ENCODE data around the gene IQCM. TPM values are rescaled to one million over a fixed set of nuclear protein-coding genes. Genes with fewer than 3 reads are reported as not detected.

IQCM gene
- total RNA-seq, 4 donors from 2014 or later, result not detected

GRCh38 chr4:149749784-149750183, 65.9 kb downstream of the IQCM start:
- Histone ChIP-seq H3K4me1 (no peaks in the 10 kb centered on the region), H3K27ac (no peak overlapping the region), H3K4me3 (replicated peaks in 1 of 3) (no peak overlapping the region), H3K9me3 (no peaks in the 10 kb centered on the region), H3K36me3 (no peaks in the 10 kb centered on the region), H3K27me3 (no peaks in the 10 kb centered on the region)
- DNase-seq, result no peak
- WGBS, 2 donors, result 88 to 94% methylated on average over 1 of the region's 1 CpG
- TF ChIP-seq CTCF (IDR thresholded peaks at IDR 0.05), result no peak
- TF ChIP-seq POLR2A (IDR thresholded peaks at IDR 0.05), result no peak
- intact Hi-C loops (cut with DNase I), result no loop called here

- H3K4me1 ChIP-seq, result no peaks in the 10 kb centered on the region
- 86 to 90% methylated on average over 2 of the region's 2 CpGs for WGBS, 2 donors
- no peaks in the 10 kb centered on the region for H3K9me3 ChIP-seq
- intact Hi-C loops (cut with DNase I), result no loop called here
- no peak overlapping the region for H3K4me3 ChIP-seq (replicated peaks in 1 of 3)
- H3K27ac ChIP-seq, result no peak overlapping the region
- H3K36me3 ChIP-seq, result no peaks in the 10 kb centered on the region
- no peaks in the 10 kb centered on the region for H3K27me3 ChIP-seq
- DNase-seq, result no peak
- no peak for TF ChIP-seq CTCF (IDR thresholded peaks at IDR 0.05)
- no peak for TF ChIP-seq POLR2A (IDR thresholded peaks at IDR 0.05)
Observed at GRCh38 chr4:149747646-149748045, 68.0 kb downstream of the IQCM start.

- TF ChIP-seq CTCF (IDR thresholded peaks at IDR 0.05) (no peak), POLR2A (IDR thresholded peaks at IDR 0.05) (no peak)
- Histone ChIP-seq H3K9me3 (no peaks in the 10 kb centered on the region), H3K27me3 (no peaks in the 10 kb centered on the region), H3K4me1 (no peaks in the 10 kb centered on the region), H3K27ac (no peak overlapping the region), H3K4me3 (replicated peaks in 1 of 3) (no peak overlapping the region), H3K36me3 (no peaks in the 10 kb centered on the region)
- WGBS, 2 donors, result 74 to 89% methylated on average over 1 of the region's 1 CpG
- no peak for DNase-seq
- intact Hi-C loops (cut with DNase I), result no loop called here
Observed at GRCh38 chr4:149746276-149746675, 69.4 kb downstream of the IQCM start.

- no peaks in the 10 kb centered on the region for H3K27me3 ChIP-seq
- no peaks in the 10 kb centered on the region for H3K9me3 ChIP-seq
- TF ChIP-seq POLR2A (IDR thresholded peaks at IDR 0.05) (no peak), CTCF (IDR thresholded peaks at IDR 0.05) (no peak)
- no peak for DNase-seq
- H3K36me3 ChIP-seq, result no peaks in the 10 kb centered on the region
- no peak overlapping the region for H3K4me3 ChIP-seq (replicated peaks in 1 of 3)
- H3K4me1 ChIP-seq, result no peaks in the 10 kb centered on the region
- intact Hi-C loops (cut with DNase I), result no loop called here
- WGBS, 2 donors, result 85% methylated on average over 1 of the region's 1 CpG
- H3K27ac ChIP-seq, result no peak overlapping the region
Observed at GRCh38 chr4:149741186-149741831, 74.3 kb downstream of the IQCM start.

- H3K36me3 ChIP-seq, result no peaks in the 10 kb centered on the region
- no peaks in the 10 kb centered on the region for H3K27me3 ChIP-seq
- no peak overlapping the region for H3K27ac ChIP-seq
- 59 to 62% methylated on average over 7 of the region's 7 CpGs for WGBS, 2 donors
- no peaks in the 10 kb centered on the region for H3K9me3 ChIP-seq
- no peak overlapping the region for H3K4me3 ChIP-seq (replicated peaks in 1 of 3)
- no peaks in the 10 kb centered on the region for H3K4me1 ChIP-seq
- no peak for TF ChIP-seq POLR2A (IDR thresholded peaks at IDR 0.05)
- intact Hi-C loops (cut with DNase I), result no loop called here
- no peak for DNase-seq
Observed at GRCh38 chr4:149738156-149738555, 77.5 kb downstream of the IQCM start.
